ENCODE data around the gene DDX25.

The DDX25 gene

GRCh38 chr11:125887373-125888324 is 16.7 kb upstream of the DDX25 start, which contains the start of gene HYLS1:
Gene HYLS1, plus strand, starts transcription at chr11:125887668. Its CDS starts 11,701 bp downstream, at chr11:125899369.
- peak; percentile 99 for DNase-seq (ENCODE audit: low read depth)
- peak within 1 kb of the TSS; percentile 77 for H3K4me3 ChIP-seq (ENCODE audit: low read depth, low read length)
- TF ChIP-seq, protein P1, sequence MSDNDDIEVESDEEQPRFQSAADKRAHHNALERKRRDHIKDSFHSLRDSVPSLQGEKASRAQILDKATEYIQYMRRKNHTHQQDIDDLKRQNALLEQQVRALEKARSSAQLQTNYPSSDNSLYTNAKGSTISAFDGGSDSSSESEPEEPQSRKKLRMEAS (IDR thresholded peaks at IDR 0.05; ENCODE audit: low read depth, low read length), result peak; percentile 91
- TF ChIP-seq, protein P2, sequence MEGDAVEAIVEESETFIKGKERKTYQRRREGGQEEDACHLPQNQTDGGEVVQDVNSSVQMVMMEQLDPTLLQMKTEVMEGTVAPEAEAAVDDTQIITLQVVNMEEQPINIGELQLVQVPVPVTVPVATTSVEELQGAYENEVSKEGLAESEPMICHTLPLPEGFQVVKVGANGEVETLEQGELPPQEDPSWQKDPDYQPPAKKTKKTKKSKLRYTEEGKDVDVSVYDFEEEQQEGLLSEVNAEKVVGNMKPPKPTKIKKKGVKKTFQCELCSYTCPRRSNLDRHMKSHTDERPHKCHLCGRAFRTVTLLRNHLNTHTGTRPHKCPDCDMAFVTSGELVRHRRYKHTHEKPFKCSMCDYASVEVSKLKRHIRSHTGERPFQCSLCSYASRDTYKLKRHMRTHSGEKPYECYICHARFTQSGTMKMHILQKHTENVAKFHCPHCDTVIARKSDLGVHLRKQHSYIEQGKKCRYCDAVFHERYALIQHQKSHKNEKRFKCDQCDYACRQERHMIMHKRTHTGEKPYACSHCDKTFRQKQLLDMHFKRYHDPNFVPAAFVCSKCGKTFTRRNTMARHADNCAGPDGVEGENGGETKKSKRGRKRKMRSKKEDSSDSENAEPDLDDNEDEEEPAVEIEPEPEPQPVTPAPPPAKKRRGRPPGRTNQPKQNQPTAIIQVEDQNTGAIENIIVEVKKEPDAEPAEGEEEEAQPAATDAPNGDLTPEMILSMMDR (IDR thresholded peaks at IDR 0.05; ENCODE audit: low read depth, low read length), result peak; percentile 9
- TF ChIP-seq POLR2A (IDR thresholded peaks at IDR 0.05; ENCODE audit: extremely low read depth, insufficient read length) (peak; percentile 89), MYC (IDR thresholded peaks at IDR 0.05; ENCODE audit: low read depth, low read length) (peak; percentile 95)

DNA sequence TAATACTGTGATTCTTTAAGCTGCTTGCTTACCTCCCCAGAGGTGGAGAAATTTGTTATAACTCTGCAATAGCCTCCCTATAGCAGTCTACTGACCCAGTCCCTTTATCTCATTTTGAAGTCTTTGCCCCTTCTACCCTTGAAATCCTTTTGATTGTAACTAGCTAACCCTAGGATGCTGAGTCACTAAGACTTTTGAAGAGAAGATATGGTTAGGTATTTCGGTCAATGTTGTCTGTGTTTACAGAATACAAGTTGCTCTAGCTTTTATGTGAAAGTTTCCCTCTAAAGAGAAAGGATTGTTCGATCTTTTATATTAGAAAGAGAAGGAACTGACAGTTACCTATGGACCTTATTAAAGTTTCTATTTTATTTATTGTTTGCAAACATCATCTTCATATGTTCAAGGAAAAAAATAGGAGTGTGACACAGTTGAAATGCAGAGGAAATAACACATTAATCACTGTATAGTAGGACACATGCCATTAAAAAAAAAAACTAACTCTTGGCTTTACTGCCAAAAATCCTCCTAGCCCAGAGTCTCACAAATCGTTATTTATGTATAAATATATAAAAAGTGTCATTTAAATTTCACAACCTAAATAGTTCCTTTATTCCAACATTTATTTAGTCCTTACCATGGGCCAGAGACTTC is 13.7 kb upstream of the DDX25 start:
- H3K4me3 ChIP-seq (ENCODE audit: low read depth, low read length), result peak overlapping the region; percentile 39

DNA sequence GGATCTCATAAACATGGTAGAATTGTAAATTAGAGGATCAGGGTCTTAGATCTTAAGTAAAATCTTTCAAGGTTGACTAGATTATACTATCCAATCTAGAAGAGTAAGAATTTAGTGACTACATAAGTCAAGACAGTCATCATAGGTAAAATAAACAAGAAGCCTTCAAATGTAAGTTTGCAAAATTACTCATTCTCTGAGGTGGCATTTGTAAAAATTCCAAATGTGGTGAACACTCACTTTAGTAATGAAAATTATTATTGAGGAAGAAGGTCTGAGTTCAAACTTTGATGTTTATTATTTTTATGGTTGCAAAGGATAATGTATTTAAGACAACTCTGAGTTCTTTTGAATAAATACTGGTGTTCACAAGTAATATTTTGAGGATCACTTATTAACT is 12.2 kb upstream of the DDX25 start:
- H3K4me3 ChIP-seq (ENCODE audit: low read depth, low read length), result no peak overlapping the region
- no peak for TF ChIP-seq MYC (IDR thresholded peaks at IDR 0.05; ENCODE audit: low read depth, low read length)
- TF ChIP-seq, protein P1 (IDR thresholded peaks at IDR 0.05; ENCODE audit: low read depth, low read length), result no peak
- TF ChIP-seq, protein P2 (IDR thresholded peaks at IDR 0.05; ENCODE audit: low read depth, low read length), result no peak
- TF ChIP-seq POLR2A (IDR thresholded peaks at IDR 0.05; ENCODE audit: extremely low read depth, insufficient read length), result no peak
- DNase-seq (ENCODE audit: low read depth), result no peak

More for the DNA sequence above, 13.7 kb upstream of the DDX25 start:
- TF ChIP-seq POLR2A (IDR thresholded peaks at IDR 0.05; ENCODE audit: extremely low read depth, insufficient read length) (no peak), MYC (IDR thresholded peaks at IDR 0.05; ENCODE audit: low read depth, low read length) (no peak)
- TF ChIP-seq, protein P1 (IDR thresholded peaks at IDR 0.05; ENCODE audit: low read depth, low read length), result no peak
- TF ChIP-seq, protein P2 (IDR thresholded peaks at IDR 0.05; ENCODE audit: low read depth, low read length), result no peak
- no peak for DNase-seq (ENCODE audit: low read depth)

- no peak for DNase-seq (ENCODE audit: low read depth)
- TF ChIP-seq POLR2A (IDR thresholded peaks at IDR 0.05; ENCODE audit: extremely low read depth, insufficient read length), result no peak
- TF ChIP-seq, protein P2 (IDR thresholded peaks at IDR 0.05; ENCODE audit: low read depth, low read length), result no peak
- TF ChIP-seq, protein P1 (IDR thresholded peaks at IDR 0.05; ENCODE audit: low read depth, low read length), result no peak
- no peak for TF ChIP-seq MYC (IDR thresholded peaks at IDR 0.05; ENCODE audit: low read depth, low read length)
- H3K4me3 ChIP-seq (ENCODE audit: low read depth, low read length), result no peak overlapping the region
These were observed 11.3 kb upstream of the DDX25 start for GRCh38 chr11:125892994-125893393.

- peak overlapping the region; percentile 92 for H3K4me3 ChIP-seq (ENCODE audit: low read depth, low read length)
- DNase-seq (ENCODE audit: low read depth), result peak; percentile 15
These were observed 2.4 kb upstream of the DDX25 start for GRCh38 chr11:125901872-125902271.

More at GRCh38 chr11:125901872-125902271, 2.4 kb upstream of the DDX25 start:
- TF ChIP-seq POLR2A (IDR thresholded peaks at IDR 0.05; ENCODE audit: extremely low read depth, insufficient read length), result no peak
- TF ChIP-seq, protein P2 (IDR thresholded peaks at IDR 0.05; ENCODE audit: low read depth, low read length), result no peak
- TF ChIP-seq, protein P1 (IDR thresholded peaks at IDR 0.05; ENCODE audit: low read depth, low read length), result no peak
- no peak for TF ChIP-seq MYC (IDR thresholded peaks at IDR 0.05; ENCODE audit: low read depth, low read length)

All from NB4 (cell line).